ENCODE results near the gene NCR2.

NCR2 gene

DNA sequence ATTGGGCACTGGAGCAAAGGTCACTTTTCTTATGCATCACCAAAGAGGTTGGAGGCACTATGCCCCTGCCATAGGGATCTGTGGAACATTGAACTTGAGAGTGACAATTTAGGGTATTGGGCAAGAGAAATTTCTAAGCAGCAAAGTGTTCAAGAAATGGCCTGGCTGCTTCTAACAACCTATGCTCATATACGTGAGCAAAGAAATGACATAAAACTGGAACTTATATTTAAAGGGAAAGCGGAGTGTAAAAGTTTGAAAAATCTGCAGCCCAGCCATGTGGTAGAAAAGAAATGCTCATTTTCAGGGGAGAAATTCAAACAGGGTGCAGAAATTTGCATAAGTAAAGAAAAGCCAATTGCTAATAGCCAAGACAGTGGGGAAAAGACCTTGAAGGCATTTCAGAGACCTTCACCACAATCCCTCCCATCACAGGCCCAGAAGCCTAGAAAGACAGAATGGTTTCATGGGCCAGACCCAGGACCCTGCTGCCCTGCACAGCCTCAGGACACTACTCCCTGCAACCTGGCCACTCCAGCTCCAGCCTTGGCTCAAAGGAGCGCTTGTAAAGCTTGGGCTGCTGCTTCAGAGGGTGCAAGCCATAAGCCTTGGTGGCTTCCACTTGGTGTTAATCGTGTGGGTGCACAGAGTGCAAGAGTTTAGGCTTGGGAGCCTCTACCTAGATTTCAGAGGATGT lies 24.4 kb downstream of the NCR2 start:
- DNase-seq (ENCODE audit: low read depth, low spot score), result no peak

- no peak for DNase-seq (ENCODE audit: low read depth, low spot score)
Measured at GRCh38 chr6:41360314-41360685, 24.9 kb downstream of the NCR2 start.

GRCh38 chr6:41366150-41366549 lies 30.7 kb downstream of the NCR2 start:
- DNase-seq (ENCODE audit: low read depth, low spot score), result no peak

- no peak for DNase-seq (ENCODE audit: low read depth, low spot score)
Measured at GRCh38 chr6:41367061-41367460, 31.7 kb downstream of the NCR2 start.

DNA sequence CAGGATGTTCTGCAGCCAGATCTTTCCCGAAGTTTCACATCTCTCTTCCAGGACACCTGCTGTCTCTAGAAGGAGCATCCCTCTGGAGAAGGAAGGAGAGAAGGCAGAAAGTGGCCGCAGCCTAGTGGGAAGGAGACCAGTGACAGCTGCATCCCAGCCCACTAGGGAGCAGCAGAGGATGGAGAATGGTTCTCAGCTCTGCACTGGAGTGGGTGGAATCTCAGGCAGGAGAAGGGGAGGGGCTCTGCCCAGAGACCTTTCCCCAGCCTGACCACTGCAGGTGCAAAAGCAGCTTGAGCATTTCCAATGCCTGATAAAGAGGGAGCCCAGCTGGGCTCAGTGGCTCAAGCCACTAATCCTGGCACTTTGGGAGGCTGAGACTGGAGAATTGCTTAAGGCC lies 32.3 kb downstream of the NCR2 start:
- peak; percentile 91 for DNase-seq (ENCODE audit: low read depth, low spot score)

GRCh38 chr6:41370488-41371111 lies 35.2 kb downstream of the NCR2 start:
- DNase-seq (ENCODE audit: low read depth, low spot score), result peak; percentile 40

GRCh38 chr6:41371461-41371991 lies 36.1 kb downstream of the NCR2 start:
- peak; percentile 70 for DNase-seq (ENCODE audit: low read depth, low spot score)

DNA sequence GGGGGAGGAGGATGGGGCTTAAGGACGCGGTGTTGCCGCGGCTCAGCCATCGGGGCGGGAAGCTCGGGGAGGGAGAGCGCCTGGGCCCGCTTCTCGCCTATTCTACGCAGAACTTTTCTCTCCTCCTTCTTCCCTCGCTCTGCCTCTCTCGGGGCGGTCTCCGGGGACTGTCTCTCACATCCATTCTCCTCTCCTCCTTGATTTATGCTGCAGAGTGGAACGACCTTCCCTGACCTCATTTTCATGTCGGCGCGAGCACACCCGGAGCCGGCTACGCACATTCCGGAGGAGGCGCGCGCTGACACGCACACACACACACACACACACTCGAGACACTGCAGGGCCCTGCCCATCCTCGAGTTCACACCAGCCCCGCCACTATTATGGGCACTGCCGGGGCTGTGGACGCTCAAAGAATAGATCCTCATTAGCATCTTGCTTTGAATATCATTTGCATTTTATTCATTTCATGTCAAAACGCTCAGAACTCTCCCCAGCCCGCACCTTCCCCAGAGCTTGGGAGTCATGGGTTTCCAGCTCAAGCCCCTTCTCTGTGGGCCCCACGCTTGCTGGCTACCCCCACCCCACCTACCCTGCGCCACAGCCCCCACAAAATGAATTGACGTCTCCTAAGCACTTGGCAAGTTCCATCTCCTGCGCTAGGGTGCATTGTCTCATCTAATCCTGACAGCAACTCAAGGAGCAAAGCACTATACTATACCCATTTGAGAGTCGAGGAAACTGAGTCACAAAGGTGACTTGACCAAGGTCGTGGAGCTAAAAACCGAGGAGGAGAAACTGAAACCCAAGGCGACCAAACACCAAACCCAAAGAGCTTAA lies 36.8 kb downstream of the NCR2 start:
- peak; percentile 49 for DNase-seq (ENCODE audit: low read depth, low spot score)

- DNase-seq (ENCODE audit: low read depth, low spot score), result peak; percentile 36
Measured at GRCh38 chr6:41372832-41373626, 37.6 kb downstream of the NCR2 start.

- DNase-seq (ENCODE audit: low read depth, low spot score), result peak; percentile 29
Measured at GRCh38 chr6:41373627-41373918, 38.2 kb downstream of the NCR2 start.

- DNase-seq (ENCODE audit: low read depth, low spot score), result peak; percentile 71
Measured at GRCh38 chr6:41373919-41374617, 38.7 kb downstream of the NCR2 start.

DNA sequence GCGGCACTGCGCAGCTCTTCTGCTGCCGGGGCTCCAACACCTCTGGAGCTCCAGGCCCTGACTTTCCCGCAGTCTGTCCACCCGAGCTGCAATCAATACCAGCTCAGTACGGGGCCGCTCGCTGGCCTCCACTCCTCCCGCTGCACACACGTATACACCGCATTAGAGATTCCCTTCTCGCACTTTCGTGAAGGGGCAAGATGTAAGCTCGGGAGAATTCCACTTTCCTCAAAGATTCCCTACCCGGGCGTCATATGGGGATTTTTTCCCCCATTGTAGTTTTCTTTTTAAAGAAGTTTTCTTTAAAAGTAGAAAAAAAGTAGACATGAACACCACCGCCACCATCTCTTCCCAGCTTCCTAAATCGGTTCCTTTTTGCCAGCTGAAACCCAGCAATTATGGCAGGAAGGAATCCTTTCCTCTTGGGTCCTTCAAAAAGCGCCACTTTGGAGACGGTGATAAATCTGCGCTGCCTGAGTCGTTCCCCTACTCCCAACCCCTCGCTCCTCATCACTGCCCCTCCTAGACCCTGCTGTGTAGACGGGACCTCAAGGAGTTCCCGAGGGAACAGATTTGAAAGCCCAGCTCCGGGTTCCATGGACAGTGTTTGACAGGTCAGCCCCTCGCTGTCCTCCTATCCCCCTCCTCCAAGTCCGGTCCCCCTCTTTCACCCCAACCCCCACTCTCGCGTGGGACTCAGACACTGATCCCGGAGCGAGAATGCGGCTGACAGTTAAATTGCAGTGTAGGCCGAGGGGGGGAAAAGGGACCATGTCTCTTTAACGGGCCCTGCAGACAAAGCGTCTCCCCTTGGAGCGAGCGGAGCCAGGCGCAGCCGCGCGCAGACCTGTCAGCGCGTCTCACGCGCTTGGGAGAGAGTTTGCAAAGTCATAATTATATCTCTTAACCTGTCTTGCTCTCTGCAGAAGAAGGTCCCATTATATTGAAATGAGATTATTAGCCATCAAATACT lies 39.5 kb downstream of the NCR2 start:
- peak; percentile 25 for DNase-seq (ENCODE audit: low read depth, low spot score)

DNA sequence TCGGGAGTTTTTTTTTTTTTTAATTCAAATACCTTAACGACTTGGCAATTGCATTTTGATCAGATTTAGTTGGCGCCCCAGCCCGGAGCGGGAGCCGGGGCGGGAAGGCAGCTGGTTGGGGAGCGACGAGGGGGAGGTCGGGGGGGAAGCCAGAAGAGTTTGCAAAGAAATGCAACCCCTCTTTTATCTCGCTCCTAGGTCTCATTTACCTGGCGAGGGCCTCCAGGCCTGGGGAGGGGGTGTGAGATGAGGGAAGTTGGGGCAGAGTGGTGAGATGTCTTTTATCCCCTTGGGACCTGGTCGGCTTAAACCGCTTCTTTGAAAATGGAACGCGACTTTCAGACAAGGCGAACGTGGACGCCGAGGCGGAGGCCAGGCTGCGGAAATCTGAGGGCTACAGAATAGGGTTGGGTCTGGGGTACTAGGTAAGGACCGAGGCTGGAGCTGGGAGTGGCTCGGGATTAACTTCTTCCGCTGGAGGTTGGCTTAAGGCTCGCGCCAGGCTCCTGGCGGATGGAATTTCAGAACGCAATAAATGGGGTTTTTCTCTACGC lies 40.3 kb downstream of the NCR2 start:
- peak; percentile 31 for DNase-seq (ENCODE audit: low read depth, low spot score)

DNA sequence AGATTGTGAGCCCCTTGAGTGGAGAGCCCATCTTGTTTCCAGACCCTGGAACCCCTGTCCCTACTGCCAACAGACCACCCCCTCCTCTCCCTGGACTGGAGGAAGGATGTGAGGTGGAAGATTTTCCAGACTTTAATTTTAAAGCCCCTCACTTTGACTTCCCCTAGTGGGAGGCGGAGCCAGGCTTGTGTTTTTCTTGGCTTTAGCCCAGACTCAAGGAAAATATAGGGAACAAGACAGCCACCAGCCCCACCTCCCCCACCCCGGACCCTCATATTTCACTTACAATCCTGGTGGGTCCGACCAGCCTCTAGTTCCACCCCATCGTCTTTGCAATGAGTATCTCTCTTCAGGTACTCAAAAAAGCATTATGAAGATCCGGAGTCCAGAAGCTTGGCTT lies 40.8 kb downstream of the NCR2 start:
- DNase-seq (ENCODE audit: low read depth, low spot score), result no peak

DNA sequence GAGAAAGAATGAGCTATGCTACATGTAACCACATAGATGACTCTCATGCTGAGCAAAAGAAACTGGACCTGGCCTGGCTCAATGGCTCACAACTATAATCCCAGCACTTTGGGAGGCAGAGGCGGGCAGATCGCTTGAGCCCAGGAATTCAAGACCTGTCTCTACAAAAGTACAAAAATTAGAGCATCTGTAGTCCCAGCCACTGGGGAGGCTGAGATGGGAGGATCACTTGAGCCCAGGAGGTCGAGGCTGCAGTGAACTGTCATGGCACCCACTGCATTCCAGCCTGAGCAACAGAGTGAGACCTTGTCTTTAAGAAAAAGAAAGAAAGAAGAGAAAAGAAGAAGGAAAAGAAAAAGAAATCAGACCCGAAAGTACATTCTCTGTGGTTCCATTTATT lies 41.7 kb downstream of the NCR2 start:
- no peak for DNase-seq (ENCODE audit: low read depth, low spot score)

DNA sequence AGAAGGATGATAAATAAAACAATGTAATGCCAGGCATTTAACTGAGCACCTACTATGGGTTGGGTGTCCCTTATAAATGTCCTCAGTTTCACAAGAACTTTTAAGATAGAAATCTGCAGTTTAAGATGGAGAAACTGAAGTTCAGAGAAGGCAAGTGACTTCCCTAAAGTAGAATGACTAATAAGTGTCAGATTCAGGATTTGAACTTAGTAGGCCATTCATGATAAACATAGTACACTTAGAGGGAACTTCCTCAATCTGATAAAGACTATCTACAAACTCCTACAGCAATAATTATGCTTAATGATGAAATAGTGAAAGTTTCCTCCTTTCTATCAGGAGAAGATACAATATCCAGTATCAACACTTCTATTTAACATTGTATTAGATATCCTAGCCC lies 43.9 kb downstream of the NCR2 start:
- DNase-seq (ENCODE audit: low read depth, low spot score), result no peak

- DNase-seq (ENCODE audit: low read depth, low spot score), result no peak
Measured at GRCh38 chr6:41386594-41386993, 51.2 kb downstream of the NCR2 start.

GRCh38 chr6:41392246-41392645 lies 56.8 kb downstream of the NCR2 start:
- no peak for DNase-seq (ENCODE audit: low read depth, low spot score)

DNA sequence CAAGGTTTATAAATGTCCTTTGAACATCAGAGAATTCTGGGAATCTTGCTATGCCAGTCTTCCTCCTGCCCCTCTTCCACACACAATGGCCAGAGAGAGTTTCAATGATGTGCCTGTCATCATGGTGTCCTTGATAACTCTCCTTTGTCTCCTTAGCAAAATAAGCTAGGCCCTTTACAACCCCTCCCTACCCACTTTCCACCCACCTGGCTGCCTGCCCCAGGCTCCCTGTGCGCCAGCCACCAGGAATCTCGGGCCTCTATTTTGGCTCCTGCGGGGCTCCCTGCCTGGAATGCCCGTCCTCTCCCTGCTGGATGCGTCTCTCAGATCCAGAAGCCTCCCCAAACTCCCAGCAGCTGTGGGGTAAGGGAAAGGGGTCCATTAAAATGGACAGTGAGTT lies 60.9 kb downstream of the NCR2 start:
- DNase-seq (ENCODE audit: low read depth, low spot score), result peak; percentile 57

GRCh38 chr6:41399424-41399823 lies 64.0 kb downstream of the NCR2 start:
- no peak for DNase-seq (ENCODE audit: low read depth, low spot score)

Data from ELF-1 (cell line).